Fibroblast of lung (primary cell): Measurements from ENCODE around the gene CCDC194. TPM values are rescaled to one million over a fixed set of nuclear protein-coding genes. Genes with fewer than 3 reads are reported as not detected.

Experiments used
- DNase-seq, 2 donors: peaks; one replicate each; pipeline versions ENCODE4 v3.0.0 to v3.0.0-alpha.2; 2010; ENCODE audit warnings: low read depth in 2 of 2
- H2AFZ ChIP-seq: 2 replicates; pipeline ENCODE4 v1.5.1; 2012; ENCODE audit warnings: low read length, control low read depth, inconsistent platforms
- H3K27ac ChIP-seq: 2 replicates; pipeline ENCODE4 v1.5.1; 2011; ENCODE audit warnings: low read length, control low read depth; ENCODE audit not compliant: insufficient read depth
- H3K27me3 ChIP-seq: 2 replicates; pipeline ENCODE4 v1.5.1; 2011; ENCODE audit warnings: mild to moderate bottlenecking, low read length; ENCODE audit not compliant: control insufficient read depth, insufficient read depth
- H3K36me3 ChIP-seq: 2 replicates; pipeline ENCODE4 v1.5.1; 2011; ENCODE audit warnings: low read length; ENCODE audit not compliant: control insufficient read depth, insufficient read depth
- H3K4me1 ChIP-seq: 2 replicates; pipeline ENCODE4 v1.5.1; 2011; ENCODE audit warnings: low read length; ENCODE audit not compliant: control insufficient read depth, insufficient read depth; ENCODE audit errors: extremely low read depth
- H3K4me2 ChIP-seq: 2 replicates; pipeline ENCODE4 v1.5.1; 2011; ENCODE audit warnings: low read length, control low read depth; ENCODE audit not compliant: insufficient read depth; ENCODE audit errors: extremely low read depth
- H3K4me3 ChIP-seq, 4 experiments: fragments of 200-600 bp in 1 of 4; sonication (generic) in 1 of 4; replicated peaks in 1 of 4; 2 replicates each; pipeline ENCODE4 v1.5.1; 2011 to 2016; ENCODE audit warnings: low read length in 4 of 4, low read depth in 3 of 4, mild to moderate bottlenecking in 3 of 4, control low read depth in 2 of 4, inconsistent platforms in 1 of 4, mixed read lengths in 1 of 4; ENCODE audit not compliant: insufficient read depth in 1 of 4; ENCODE audit errors: control extremely low read depth in 1 of 4
- H3K79me2 ChIP-seq: 2 replicates; pipeline ENCODE4 v1.5.1; 2012; ENCODE audit warnings: mild to moderate bottlenecking, low read length, inconsistent platforms; ENCODE audit not compliant: control insufficient read depth, insufficient read depth
- H3K9ac ChIP-seq: 2 replicates; pipeline ENCODE4 v1.5.1; 2011; ENCODE audit warnings: mild to moderate bottlenecking, low read length, control low read depth; ENCODE audit not compliant: insufficient read depth
- H3K9me3 ChIP-seq: 2 replicates; pipeline ENCODE4 v1.5.1; 2012; ENCODE audit warnings: low read depth, low read length; ENCODE audit not compliant: control insufficient read depth, insufficient read depth
- H4K20me1 ChIP-seq: 2 replicates; pipeline ENCODE4 v1.5.1; 2011; ENCODE audit warnings: low read length; ENCODE audit not compliant: control insufficient read depth, insufficient read depth; ENCODE audit errors: extremely low read depth
- CTCF ChIP-seq, 2 donors: IDR thresholded peaks in 1 of 2; conservative IDR thresholded peaks in 1 of 2; 1 replicate in 1 of 2; 2 replicates in 1 of 2; pipeline ENCODE4 v1.5.1; 2011 to 2012; ENCODE audit warnings: low read length in 2 of 2, control low read depth in 1 of 2, inconsistent platforms in 1 of 2, low read depth in 1 of 2, mild to moderate bottlenecking in 1 of 2
- EZH2 ChIP-seq: IDR thresholded peaks from 2 replicates; pipeline ENCODE4 v1.5.1; 2012; ENCODE audit warnings: low read length, control low read depth, mild to moderate bottlenecking; ENCODE audit errors: missing control alignments
- polyA plus RNA-seq, 2 donors: library from polyadenylated mRNA; depleted of rRNA in 1 of 2; stranded (reverse) in 1 of 2; unstranded in 1 of 2; fragments of >200 nt; gene quantifications; 2 replicates each; pipeline ENCODE4 v1.2.1, GENCODE V29; 2011 to 2012; ENCODE audit warnings: missing spikeins in 1 of 2
- total RNA-seq: library from RNA; depleted of rRNA; stranded (reverse); fragments of >200 nt; gene quantifications from 2 replicates; pipeline ENCODE4 v1.2.1, GENCODE V29; 2014

CCDC194 gene
- total and polyA plus RNA-seq, 2 donors (not counting 1 experiment from before 2014, with no cell fraction given), result not detected

- H3K9ac ChIP-seq, result no peak overlapping the region
- no peak overlapping the region for H2AFZ ChIP-seq
- no peak overlapping the region for H3K27ac ChIP-seq
- TF ChIP-seq EZH2 (no peak), CTCF (conservative IDR thresholded peaks at IDR 0.05 in 1 of 2, IDR thresholded peaks at IDR 0.05 in 1 of 2; ENCODE audit: low read depth in 1 of 2, low read length in 2 of 2) (no peak)
- no peaks in the 10 kb centered on the region for H3K4me1 ChIP-seq
- H3K79me2 ChIP-seq, result no peaks in the 10 kb centered on the region
- no peaks in the 10 kb centered on the region for H3K9me3 ChIP-seq
- H4K20me1 ChIP-seq, result no peaks in the 10 kb centered on the region
- no peaks in the 10 kb centered on the region for H3K36me3 ChIP-seq
- no peak overlapping the region for H3K4me2 ChIP-seq
- no peak overlapping the region for H3K4me3 ChIP-seq
- DNase-seq, result no peak
- no peaks in the 10 kb centered on the region for H3K27me3 ChIP-seq
These were observed 35.7 kb upstream of the CCDC194 start for GRCh38 chr19:17429641-17430113.

GRCh38 chr19:17424743-17425365 is 30.9 kb upstream of the CCDC194 start:
- no peak overlapping the region for H3K4me2 ChIP-seq
- H3K27ac ChIP-seq, result no peak overlapping the region
- no peaks in the 10 kb centered on the region for H3K4me1 ChIP-seq
- TF ChIP-seq EZH2 (no peak), CTCF (conservative IDR thresholded peaks at IDR 0.05 in 1 of 2, IDR thresholded peaks at IDR 0.05 in 1 of 2; ENCODE audit: low read depth in 1 of 2, low read length in 2 of 2) (peak; percentile 24 to 52)
- no peaks in the 10 kb centered on the region for H3K27me3 ChIP-seq
- H3K36me3 ChIP-seq, result peaks cover 1% of the 10 kb centered on the region
- no peaks in the 10 kb centered on the region for H4K20me1 ChIP-seq
- no peaks in the 10 kb centered on the region for H3K9me3 ChIP-seq
- H3K4me3 ChIP-seq, result no peak overlapping the region
- H3K79me2 ChIP-seq, result no peaks in the 10 kb centered on the region
- peak in 1 of 2 donors; percentile 36 for DNase-seq
- no peak overlapping the region for H2AFZ ChIP-seq
- no peak overlapping the region for H3K9ac ChIP-seq

GRCh38 chr19:17423429-17424208 is 29.6 kb upstream of the CCDC194 start:
- Histone ChIP-seq H3K27ac (no peak overlapping the region), H3K79me2 (no peaks in the 10 kb centered on the region), H3K27me3 (no peaks in the 10 kb centered on the region), H3K9me3 (no peaks in the 10 kb centered on the region), H3K36me3 (peaks cover 1% of the 10 kb centered on the region), H3K4me3 (no peak overlapping the region), H4K20me1 (no peaks in the 10 kb centered on the region), H3K4me1 (no peaks in the 10 kb centered on the region), H2AFZ (no peak overlapping the region), H3K4me2 (no peak overlapping the region), H3K9ac (no peak overlapping the region)
- TF ChIP-seq EZH2 (no peak), CTCF (conservative IDR thresholded peaks at IDR 0.05 in 1 of 2, IDR thresholded peaks at IDR 0.05 in 1 of 2; ENCODE audit: low read depth in 1 of 2, low read length in 2 of 2) (no peak)
- no peak for DNase-seq
